Measurements from ENCODE around the gene CD200R1L. TPM values are rescaled to one million over a fixed set of nuclear protein-coding genes. Genes with fewer than 3 reads are reported as not detected.

Gene CD200R1L
- total and polyA plus RNA-seq, 8 donors = not detected

DNA sequence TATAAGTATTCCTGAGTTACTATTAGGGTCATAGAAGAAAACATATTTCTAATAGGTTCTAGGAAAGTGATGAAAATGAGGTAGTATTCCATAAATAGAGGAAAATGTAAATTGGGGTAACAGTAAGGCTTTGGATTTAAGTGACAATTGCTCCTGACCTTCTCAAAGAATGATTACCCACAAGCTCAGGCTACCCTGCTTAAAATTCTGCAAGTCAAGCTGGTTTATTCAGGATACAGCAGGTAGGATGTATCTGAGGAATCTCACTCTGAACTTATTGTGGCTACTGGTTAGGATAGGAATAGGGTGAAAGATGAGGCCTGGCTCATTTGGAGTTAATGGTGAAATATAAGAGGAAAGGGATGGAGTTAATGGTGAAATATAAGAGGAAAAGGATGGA, 67.7 kb downstream of the CD200R1L start:
- TF ChIP-seq, protein P1, sequence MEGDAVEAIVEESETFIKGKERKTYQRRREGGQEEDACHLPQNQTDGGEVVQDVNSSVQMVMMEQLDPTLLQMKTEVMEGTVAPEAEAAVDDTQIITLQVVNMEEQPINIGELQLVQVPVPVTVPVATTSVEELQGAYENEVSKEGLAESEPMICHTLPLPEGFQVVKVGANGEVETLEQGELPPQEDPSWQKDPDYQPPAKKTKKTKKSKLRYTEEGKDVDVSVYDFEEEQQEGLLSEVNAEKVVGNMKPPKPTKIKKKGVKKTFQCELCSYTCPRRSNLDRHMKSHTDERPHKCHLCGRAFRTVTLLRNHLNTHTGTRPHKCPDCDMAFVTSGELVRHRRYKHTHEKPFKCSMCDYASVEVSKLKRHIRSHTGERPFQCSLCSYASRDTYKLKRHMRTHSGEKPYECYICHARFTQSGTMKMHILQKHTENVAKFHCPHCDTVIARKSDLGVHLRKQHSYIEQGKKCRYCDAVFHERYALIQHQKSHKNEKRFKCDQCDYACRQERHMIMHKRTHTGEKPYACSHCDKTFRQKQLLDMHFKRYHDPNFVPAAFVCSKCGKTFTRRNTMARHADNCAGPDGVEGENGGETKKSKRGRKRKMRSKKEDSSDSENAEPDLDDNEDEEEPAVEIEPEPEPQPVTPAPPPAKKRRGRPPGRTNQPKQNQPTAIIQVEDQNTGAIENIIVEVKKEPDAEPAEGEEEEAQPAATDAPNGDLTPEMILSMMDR (IDR thresholded peaks at IDR 0.05) = no peak
- intact Hi-C loops (cut with DNase I) = no loop called here

DNA sequence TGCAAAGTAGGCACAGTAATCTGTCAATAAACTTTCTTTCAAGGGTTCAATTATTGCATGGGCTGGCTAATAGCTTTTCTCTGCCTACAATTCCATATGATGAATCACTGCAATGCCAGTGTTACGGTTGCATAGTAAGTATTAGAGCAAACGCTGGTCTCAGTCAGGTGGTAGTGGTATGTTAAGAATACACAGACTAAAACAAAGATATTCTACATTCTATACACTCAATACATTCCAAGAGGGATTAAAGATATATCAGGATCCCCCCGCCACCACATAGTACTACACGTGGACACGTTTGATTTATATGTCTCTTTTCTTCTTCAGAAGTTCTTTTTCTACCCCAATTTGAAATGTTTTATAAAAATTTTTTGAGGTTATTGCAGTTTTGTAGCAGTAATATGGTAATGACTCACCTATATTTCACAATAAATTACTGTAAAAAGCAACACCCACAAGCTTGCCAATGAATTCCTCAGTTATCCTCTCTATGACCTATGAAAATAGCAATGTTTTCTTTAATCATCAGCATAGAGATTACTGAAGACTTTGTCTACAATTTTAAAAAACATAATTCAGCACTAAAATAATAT, 68.2 kb downstream of the CD200R1L start:
- Histone ChIP-seq H3K27me3 (no peaks in the 10 kb centered on the region), H3K36me3 (no peaks in the 10 kb centered on the region), H3K4me3 (no peak overlapping the region), H3K9me3 (no peaks in the 10 kb centered on the region), H3K4me1 (peaks cover 11 to 64% of the 10 kb centered on the region in 2 donors), H3K27ac (peak overlapping the region; percentile 26 to 30)
- TF ChIP-seq, protein P1 (IDR thresholded peaks at IDR 0.05) = no peak
- intact Hi-C loops (cut with DNase I) = no loop called here
- no peak for DNase-seq
- peak; percentile 25 for ATAC-seq

More for the DNA sequence above, 67.7 kb downstream of the CD200R1L start:
- Histone ChIP-seq H3K27me3 (no peaks in the 10 kb centered on the region), H3K4me1 (peaks cover 9 to 62% of the 10 kb centered on the region in 2 donors), H3K4me3 (no peak overlapping the region), H3K36me3 (no peaks in the 10 kb centered on the region), H3K9me3 (no peaks in the 10 kb centered on the region), H3K27ac (peak overlapping the region; percentile 26 to 30)
- ATAC-seq (no peak), DNase-seq (no peak)

DNA sequence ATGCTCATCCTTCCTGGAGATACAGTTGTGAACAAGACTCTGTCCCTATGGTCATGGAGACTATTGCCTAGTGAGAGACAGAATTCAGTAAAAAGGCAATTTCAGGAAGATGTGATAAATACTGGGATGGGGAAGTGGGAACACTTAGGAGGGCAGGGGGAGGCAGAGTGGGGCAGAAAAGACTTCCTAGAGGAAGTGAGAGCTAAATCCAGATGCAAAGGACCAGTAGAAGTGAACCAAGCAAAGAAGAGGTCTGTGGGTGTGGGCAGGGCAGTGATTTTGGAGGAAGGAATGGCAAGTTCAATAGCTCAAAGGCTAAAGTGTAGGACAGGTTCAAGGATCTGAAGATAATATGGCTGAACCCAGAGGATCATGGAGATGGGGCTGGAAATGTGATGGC, 68.9 kb downstream of the CD200R1L start:
- no peaks in the 10 kb centered on the region for H3K27me3 ChIP-seq
- ATAC-seq = no peak
- H3K36me3 ChIP-seq = no peaks in the 10 kb centered on the region
- H3K9me3 ChIP-seq = no peaks in the 10 kb centered on the region
- no peak overlapping the region for H3K4me3 ChIP-seq
- intact Hi-C loops (cut with DNase I) = no loop called here
- TF ChIP-seq, protein P1 (IDR thresholded peaks at IDR 0.05) = no peak
- peak overlapping the region in 1 of 2 donors; percentile 26 for H3K27ac ChIP-seq
- no peak for DNase-seq
- peaks cover 11 to 64% of the 10 kb centered on the region in 2 donors for H3K4me1 ChIP-seq

DNA sequence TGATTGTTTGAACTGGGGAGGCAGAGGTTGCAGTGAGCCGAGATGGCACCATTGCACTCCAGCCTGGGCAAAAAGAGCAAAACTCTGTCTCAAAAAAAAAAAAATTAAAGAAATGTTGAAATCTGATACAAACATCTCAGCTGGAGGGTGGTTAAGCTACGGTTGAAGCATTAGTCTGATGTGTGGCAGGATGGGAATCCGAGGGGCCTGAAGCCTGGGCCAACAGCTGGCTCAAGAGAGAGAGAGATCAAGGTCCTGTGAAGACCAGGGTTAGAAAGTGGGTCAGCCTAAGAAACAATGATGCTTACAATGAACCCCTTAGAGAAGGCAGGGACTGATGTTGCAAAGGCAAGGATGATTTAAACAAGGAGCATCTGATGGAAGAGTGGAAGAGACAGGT, 69.8 kb downstream of the CD200R1L start:
- H3K4me3 ChIP-seq = no peak overlapping the region
- no peaks in the 10 kb centered on the region for H3K9me3 ChIP-seq
- no peaks in the 10 kb centered on the region for H3K27me3 ChIP-seq
- no peaks in the 10 kb centered on the region for H3K36me3 ChIP-seq
- H3K4me1 ChIP-seq = peaks cover 11 to 60% of the 10 kb centered on the region in 2 donors
- TF ChIP-seq, protein P1 (IDR thresholded peaks at IDR 0.05) = no peak
- no peak overlapping the region for H3K27ac ChIP-seq
- intact Hi-C loops (cut with DNase I) = no loop called here
- no peak for DNase-seq
- no peak for ATAC-seq

DNA sequence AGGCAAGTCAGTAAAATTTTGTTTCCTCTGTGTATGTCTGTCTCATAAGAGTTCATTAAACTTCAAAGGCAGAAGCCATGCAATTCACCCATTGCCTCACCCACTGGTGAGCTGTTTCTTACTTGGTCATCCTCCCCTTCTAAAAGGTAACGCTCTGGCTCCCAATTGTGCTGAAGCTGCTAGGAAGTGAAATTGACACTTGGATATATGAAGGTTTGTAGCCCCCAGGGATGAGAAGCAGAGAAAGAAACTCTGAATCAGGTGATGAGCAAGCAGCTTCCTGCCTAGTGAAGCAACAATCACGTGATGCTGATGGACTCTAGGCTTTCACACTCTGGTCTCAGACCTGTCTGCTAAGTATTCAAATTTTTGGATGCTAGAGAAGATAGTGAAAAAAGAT, 70.7 kb downstream of the CD200R1L start:
- no peak for ATAC-seq
- intact Hi-C loops (cut with DNase I) = no loop called here

More for the DNA sequence above, 70.7 kb downstream of the CD200R1L start:
- Histone ChIP-seq H3K27me3 (no peaks in the 10 kb centered on the region), H3K4me3 (no peak overlapping the region), H3K9me3 (no peaks in the 10 kb centered on the region), H3K4me1 (peaks cover 11 to 60% of the 10 kb centered on the region in 2 donors), H3K27ac (no peak overlapping the region), H3K36me3 (no peaks in the 10 kb centered on the region)
- TF ChIP-seq, protein P1 (IDR thresholded peaks at IDR 0.05) = no peak
- no peak for DNase-seq

Measured in left lung (tissue), 10 donors.